AG20443 (cell line): ENCODE measurements around the gene GAL.

Experiments
- DNase-seq: peaks from one replicate; pipeline ENCODE4 v3.0.0; 2012; ENCODE audit warnings: low spot score, mixed read lengths

Gene GAL

DNA sequence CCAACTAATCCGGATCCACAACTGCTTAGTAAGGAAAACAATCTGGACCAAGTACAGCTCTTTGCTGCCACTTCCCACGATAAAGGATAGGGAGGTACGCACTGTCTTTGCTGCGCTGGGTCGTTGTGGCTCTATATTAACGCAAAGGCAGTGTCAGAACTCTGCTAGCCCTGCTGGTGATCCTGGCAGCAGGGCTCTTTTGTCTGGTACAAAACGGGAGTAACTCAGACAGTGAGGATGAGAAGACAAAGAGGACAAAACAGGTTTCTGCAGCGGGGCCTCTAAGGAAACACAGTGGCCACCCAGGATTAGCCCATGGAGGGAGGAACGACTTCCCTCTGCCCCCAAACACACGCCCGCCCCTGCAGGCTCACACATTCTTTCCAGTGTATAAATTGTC is 26.1 kb downstream of the GAL start:
- no peak for DNase-seq

DNA sequence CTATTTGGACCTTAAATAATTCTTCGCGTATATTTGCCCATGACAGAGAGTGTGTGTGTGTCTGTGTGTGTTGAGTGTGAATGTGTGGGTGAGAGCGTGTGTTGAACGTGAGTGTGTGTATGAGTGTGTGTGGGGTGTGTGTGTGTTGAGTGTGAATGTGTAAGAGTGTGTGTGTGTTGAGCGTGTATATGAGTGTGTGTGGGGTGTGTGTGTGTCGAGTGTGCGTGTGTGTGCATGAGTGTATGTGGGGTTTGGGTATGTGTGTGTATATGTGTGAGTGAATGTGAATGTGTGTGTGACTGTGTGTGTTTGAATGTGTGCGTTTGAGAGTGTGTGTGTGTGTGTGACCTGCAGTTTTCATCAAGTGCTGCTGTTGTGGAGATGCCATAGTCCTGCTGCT is 26.8 kb downstream of the GAL start:
- DNase-seq: no peak

DNA sequence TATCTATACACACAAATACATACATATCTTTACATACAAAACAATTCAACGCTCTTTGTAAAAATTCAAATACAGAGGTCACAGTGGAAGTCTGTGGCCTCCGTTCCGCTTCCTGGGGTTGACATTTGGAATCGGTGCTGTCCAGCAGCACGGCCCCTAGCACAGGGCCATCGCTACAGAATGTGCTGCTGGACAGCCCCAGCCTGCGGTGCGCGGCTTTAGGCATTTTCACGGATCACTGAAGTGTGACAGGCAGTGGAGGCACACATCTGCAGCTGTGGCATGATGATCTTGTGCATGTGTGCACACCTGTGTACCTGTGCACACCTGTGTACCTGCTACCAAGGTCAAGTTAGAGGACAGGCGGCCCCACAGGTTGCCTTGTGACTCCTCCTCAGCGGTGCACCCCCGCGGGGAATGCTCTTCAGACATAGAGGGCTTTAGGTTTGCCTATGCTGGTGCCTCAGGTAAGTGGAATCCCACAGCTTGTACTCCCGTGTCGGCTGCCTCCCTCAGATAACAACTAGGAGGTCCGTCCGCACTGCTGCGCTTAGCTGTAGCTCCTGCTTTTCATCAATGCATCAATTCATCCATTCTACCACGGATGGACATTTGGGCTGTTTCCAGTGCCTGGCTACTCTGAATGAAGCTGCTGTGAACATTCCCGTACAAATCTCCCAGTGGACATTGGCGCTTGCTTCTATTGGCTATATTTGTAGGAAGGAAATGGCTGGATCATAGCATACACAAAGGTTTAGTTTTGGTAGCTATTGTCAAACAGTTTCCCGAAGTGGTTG is 29.9 kb downstream of the GAL start:
- no peak for DNase-seq

DNA sequence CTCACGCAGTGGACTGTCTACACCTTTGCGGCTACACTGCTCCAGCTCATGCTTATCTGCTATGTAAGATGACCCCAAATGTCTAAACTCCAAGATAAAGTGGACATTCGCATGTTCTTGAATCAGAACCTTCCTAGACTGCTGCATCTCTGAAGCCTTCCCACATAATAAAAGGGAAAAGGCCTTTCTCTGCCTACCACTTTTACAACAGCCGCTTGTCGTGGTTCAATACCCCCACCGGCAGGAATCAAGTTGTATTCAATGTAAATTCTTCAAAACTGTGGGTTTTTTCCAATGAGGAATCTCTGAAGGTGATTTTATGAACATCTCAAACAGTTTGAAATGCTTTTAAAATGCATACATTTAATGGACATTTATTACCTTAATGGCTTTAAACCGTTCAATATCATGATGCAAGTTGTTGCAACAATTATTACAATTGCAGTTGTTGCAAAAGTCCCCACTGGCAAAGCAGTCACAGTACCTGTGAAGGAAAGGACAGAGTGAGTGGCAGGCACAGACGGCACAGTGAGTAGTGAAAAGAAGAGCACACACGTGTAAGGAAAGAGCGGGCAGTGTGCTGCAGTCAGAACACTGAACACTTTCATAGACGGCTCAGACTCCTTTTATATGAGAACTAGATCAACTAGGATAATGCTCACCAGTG is 31.2 kb downstream of the GAL start:
- no peak for DNase-seq

DNA sequence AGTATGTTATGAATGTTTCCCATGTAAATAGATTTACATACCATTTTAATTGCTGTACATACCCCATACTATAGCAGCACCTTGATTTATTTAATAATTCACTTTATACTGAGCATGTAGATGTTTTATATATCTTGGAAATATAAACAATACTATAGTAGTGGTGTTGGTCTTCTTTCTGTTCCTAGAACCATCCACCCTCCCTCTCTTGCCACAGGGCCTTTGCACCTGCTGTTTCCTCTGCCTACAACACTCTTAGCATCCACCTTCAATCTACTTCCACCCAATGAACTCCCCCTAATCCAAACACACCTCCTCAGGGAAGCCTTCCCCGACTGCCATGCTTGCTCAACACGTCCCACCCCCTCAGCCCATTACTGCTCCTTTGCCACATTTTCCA is 36.7 kb downstream of the GAL start:
- DNase-seq: no peak

DNA sequence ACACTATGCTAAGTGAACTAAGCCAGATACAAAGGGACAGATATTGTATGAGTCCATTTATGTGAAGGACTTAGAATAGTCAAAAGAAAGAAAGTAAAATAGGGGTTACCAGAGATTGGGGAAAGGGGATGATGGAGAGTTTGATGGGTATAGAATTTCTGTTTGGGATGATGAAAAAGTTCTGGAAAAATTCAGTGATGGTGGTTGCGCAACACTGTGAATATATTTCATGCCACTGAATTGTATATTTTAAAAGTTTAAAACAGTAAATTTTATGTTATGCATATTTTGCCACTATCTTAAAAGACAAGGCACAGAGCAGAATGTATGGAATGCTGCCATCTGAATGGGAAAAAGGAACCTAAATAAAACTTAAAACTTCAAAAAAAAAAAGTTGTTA is 37.8 kb downstream of the GAL start:
- DNase-seq: no peak

DNA sequence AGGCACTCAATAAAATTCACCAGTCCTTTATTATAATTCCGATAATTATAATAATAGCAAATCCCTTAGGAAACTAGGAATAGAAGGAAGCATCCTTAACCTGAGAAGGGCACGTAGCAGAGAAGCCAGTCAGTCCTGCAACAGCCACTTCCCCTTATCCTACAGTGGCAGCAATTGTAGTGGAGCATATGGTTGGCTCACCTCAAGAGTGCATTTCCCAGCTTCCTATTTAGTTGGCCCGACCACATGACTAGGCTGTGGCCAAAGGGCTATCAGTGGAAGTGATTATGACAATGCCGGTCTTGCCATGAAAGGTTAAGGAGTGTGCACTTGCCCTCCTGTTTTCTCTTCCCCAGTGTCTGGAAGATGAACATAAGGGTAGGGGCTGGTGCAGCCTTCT is 39.9 kb downstream of the GAL start:
- no peak for DNase-seq

DNA sequence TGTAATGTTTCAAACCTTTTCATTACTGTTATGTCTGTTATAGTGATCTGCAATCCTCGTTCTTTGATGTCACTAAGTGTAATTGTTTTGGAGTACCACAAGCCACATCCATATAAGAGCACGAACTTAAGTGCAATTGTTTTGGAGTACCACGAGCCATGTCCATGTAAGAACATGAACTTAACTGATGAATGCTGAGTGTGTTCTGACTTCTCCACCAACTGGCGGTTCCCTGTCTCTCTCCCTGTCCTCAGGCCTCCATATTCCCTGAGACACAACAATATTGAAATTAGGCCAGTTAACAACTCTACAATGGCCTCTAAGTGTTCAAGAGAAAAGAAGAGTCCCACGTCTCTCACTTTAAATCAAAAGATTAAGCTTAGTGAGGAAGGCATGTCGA is 43.4 kb downstream of the GAL start:
- DNase-seq: no peak

DNA sequence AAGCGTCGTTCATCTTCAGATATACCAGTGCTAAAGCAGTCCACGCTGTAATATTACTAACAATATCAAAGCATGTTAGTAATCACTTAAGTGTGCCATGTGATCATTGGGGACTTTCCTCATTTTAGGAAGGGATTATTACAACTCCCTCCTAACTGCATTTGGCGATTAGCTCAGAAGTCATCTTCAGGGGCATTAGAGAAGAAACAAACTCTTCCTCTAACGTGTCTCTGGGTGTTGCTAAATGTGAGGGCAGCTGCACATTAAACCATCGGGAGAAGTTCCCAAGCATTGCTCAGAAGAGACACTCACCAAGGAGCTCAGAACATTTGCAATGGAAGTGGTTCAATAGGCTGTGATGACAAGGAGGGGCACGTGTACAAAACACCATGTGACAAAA is 49.8 kb downstream of the GAL start:
- no peak for DNase-seq

DNA sequence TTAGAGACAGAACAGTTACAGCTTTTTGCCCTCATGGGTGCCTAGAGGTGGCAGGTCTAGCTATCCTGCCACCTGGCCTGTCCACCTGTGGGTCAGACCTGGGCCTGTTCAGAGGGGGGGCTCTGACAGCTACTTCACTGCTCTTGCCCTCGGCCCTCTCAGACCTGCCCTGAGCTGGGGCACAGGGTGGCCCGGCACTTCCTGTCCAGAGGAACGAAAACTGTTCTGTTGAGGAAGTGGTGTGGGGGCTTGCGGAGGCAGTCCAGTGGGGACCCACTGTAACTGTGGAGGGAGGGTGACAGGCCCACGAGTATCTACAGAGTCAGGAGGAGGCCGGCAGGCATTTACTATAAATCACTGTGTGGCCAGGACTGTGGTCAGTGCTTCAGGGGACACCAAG is 50.8 kb downstream of the GAL start:
- DNase-seq: no peak

DNA sequence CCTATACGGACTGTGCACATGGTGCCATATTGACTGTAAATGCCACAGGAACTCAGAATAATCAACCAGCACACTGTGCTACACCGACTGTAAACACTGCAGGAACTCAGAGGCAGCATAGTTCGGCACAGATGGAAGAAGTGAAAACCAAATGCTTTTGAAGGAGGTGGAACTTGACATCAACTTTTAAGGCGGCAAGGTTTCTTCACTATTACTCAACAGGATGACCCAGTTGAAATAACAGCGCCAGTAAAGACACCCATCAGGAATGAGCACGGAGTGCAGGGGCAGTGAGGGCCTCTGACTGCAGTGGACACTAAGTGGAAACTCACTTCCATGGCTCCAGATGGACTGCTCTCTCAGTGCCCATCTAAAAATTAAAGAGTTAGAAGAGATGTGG is 51.3 kb downstream of the GAL start:
- no peak for DNase-seq
